Central memory CD4-positive, alpha-beta T cell (primary cell): ENCODE results near the gene HFE.
"Not testable (repeated sequence)": the region's sequence is repeated elsewhere in the genome, so short reads cannot be mapped to it uniquely, and the experiment has no call there.

Experiments used
- DNase-seq: peaks from one replicate; pipeline ENCODE4 v3.0.0; 2022
- total RNA-seq, 3 experiments: gene quantifications; one replicate each; lab custom pipeline; 2026; lab: John Stamatoyannopoulos, UW

The HFE gene
- total RNA-seq: 0.07 to 4.0 (median 2.9) reads per million in 3 experiments

- peak; percentile 33 for DNase-seq
Measured at GRCh38 chr6:26087284-26088115, at the start of gene HFE. Gene HFE, plus strand, starts transcription at chr6:26087429. Its CDS starts 12 bp downstream, at chr6:26087441.

GRCh38 chr6:26041946-26042345 lies 45.3 kb upstream of the HFE start:
- DNase-seq: no peak

- peak; percentile 94 for DNase-seq
Measured at GRCh38 chr6:26043384-26044139, 43.7 kb upstream of the HFE start.

GRCh38 chr6:26044140-26045064 lies 42.8 kb upstream of the HFE start:
- peak; percentile 59 for DNase-seq

GRCh38 chr6:26045065-26045927 lies 41.9 kb upstream of the HFE start:
- DNase-seq: peak; percentile 88

- no peak for DNase-seq
Measured at GRCh38 chr6:26045928-26046368, 41.3 kb upstream of the HFE start.

- not testable (repeated sequence) for DNase-seq
Measured at GRCh38 chr6:26047329-26047728, 39.9 kb upstream of the HFE start.

GRCh38 chr6:26048590-26048989 lies 38.6 kb upstream of the HFE start:
- DNase-seq: no peak

- no peak for DNase-seq
Measured at GRCh38 chr6:26051665-26052310, 35.4 kb upstream of the HFE start.

GRCh38 chr6:26052762-26053250 lies 34.4 kb upstream of the HFE start:
- not testable (repeated sequence) for DNase-seq

- DNase-seq: no peak
Measured at GRCh38 chr6:26053992-26054780, 33.0 kb upstream of the HFE start.

GRCh38 chr6:26054781-26055718 lies 32.2 kb upstream of the HFE start:
- DNase-seq: peak; percentile 91

- peak; percentile 83 for DNase-seq
Measured at GRCh38 chr6:26055719-26056582, 31.3 kb upstream of the HFE start.

GRCh38 chr6:26056583-26057350 lies 30.5 kb upstream of the HFE start:
- no peak for DNase-seq

GRCh38 chr6:26057899-26058298 lies 29.3 kb upstream of the HFE start:
- DNase-seq: no peak

- DNase-seq: not testable (repeated sequence)
Measured at GRCh38 chr6:26058477-26059033, 28.7 kb upstream of the HFE start.

- DNase-seq: no peak
Measured at GRCh38 chr6:26059941-26060340, 27.3 kb upstream of the HFE start.
